MV-4-11 (cell line): ENCODE measurements around the gene YWHAB.
"Not testable (repeated sequence)": the region's sequence is repeated elsewhere in the genome, so short reads cannot be mapped to it uniquely, and the experiment has no call there.

Source experiments
- DNase-seq: peaks from one replicate; lab custom pipeline; 2025; lab: John Stamatoyannopoulos, UW

The YWHAB gene

GRCh38 chr20:44866703-44867335 lies 18.7 kb upstream of the YWHAB start:
- DNase-seq: no peak

GRCh38 chr20:44869471-44869870 lies 16.0 kb upstream of the YWHAB start:
- no peak for DNase-seq

- DNase-seq: not testable (repeated sequence)
These were observed 3.1 kb upstream of the YWHAB start for GRCh38 chr20:44882360-44882759.

GRCh38 chr20:44883214-44883902 lies 2.1 kb upstream of the YWHAB start:
- DNase-seq: no peak

- DNase-seq: no peak
These were observed 556 bp upstream of the YWHAB start for GRCh38 chr20:44884907-44885391.

GRCh38 chr20:44886266-44886651 lies 754 bp downstream of the YWHAB start:
- DNase-seq: no peak

GRCh38 chr20:44886828-44887227 lies 1.3 kb downstream of the YWHAB start:
- DNase-seq: no peak

- DNase-seq: no peak
These were observed 2.0 kb downstream of the YWHAB start for GRCh38 chr20:44887466-44887865.

- DNase-seq: no peak
These were observed 3.0 kb downstream of the YWHAB start for GRCh38 chr20:44888226-44889103.

- DNase-seq: no peak
These were observed 6.3 kb downstream of the YWHAB start for GRCh38 chr20:44891826-44892225.

- no peak for DNase-seq
These were observed 9.5 kb downstream of the YWHAB start for GRCh38 chr20:44894959-44895358.

GRCh38 chr20:44896583-44896982 lies 11.1 kb downstream of the YWHAB start:
- DNase-seq: peak; percentile 94

- DNase-seq: no peak
These were observed 11.6 kb downstream of the YWHAB start for GRCh38 chr20:44897133-44897532.

GRCh38 chr20:44900231-44900854 lies 14.8 kb downstream of the YWHAB start:
- peak; percentile 15 for DNase-seq

- no peak for DNase-seq
These were observed 16.5 kb downstream of the YWHAB start for GRCh38 chr20:44901974-44902373.

- no peak for DNase-seq
These were observed 18.9 kb downstream of the YWHAB start for GRCh38 chr20:44904377-44904776.

GRCh38 chr20:44908987-44909871 lies 23.7 kb downstream of the YWHAB start:
- DNase-seq: no peak

- DNase-seq: peak; percentile 37
These were observed 24.6 kb downstream of the YWHAB start, which contains the start of gene PABPC1L for GRCh38 chr20:44909872-44910689. Gene PABPC1L (plus strand): TSS chr20:44910060. CDS start chr20:44910144, 84 bp downstream.

GRCh38 chr20:44910690-44911262 lies 25.3 kb downstream of the YWHAB start:
- DNase-seq: no peak
